GM21360 (cell line): Measurements from ENCODE around the gene MYPN.
"Not testable (repeated sequence)": the region's sequence is repeated elsewhere in the genome, so short reads cannot be mapped to it uniquely, and the experiment has no call there.

Experiments
- ATAC-seq: cut with Tn5 transposase; IDR thresholded peaks from one replicate; pipeline ENCODE4 v1.9.1; 2021; ENCODE audit warnings: mild to moderate bottlenecking, moderate library complexity; ENCODE audit not compliant: unreplicated experiment

Gene MYPN, protein sequence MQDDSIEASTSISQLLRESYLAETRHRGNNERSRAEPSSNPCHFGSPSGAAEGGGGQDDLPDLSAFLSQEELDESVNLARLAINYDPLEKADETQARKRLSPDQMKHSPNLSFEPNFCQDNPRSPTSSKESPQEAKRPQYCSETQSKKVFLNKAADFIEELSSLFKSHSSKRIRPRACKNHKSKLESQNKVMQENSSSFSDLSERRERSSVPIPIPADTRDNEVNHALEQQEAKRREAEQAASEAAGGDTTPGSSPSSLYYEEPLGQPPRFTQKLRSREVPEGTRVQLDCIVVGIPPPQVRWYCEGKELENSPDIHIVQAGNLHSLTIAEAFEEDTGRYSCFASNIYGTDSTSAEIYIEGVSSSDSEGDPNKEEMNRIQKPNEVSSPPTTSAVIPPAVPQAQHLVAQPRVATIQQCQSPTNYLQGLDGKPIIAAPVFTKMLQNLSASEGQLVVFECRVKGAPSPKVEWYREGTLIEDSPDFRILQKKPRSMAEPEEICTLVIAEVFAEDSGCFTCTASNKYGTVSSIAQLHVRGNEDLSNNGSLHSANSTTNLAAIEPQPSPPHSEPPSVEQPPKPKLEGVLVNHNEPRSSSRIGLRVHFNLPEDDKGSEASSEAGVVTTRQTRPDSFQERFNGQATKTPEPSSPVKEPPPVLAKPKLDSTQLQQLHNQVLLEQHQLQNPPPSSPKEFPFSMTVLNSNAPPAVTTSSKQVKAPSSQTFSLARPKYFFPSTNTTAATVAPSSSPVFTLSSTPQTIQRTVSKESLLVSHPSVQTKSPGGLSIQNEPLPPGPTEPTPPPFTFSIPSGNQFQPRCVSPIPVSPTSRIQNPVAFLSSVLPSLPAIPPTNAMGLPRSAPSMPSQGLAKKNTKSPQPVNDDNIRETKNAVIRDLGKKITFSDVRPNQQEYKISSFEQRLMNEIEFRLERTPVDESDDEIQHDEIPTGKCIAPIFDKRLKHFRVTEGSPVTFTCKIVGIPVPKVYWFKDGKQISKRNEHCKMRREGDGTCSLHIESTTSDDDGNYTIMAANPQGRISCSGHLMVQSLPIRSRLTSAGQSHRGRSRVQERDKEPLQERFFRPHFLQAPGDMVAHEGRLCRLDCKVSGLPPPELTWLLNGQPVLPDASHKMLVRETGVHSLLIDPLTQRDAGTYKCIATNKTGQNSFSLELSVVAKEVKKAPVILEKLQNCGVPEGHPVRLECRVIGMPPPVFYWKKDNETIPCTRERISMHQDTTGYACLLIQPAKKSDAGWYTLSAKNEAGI (N-terminal part only)

DNA sequence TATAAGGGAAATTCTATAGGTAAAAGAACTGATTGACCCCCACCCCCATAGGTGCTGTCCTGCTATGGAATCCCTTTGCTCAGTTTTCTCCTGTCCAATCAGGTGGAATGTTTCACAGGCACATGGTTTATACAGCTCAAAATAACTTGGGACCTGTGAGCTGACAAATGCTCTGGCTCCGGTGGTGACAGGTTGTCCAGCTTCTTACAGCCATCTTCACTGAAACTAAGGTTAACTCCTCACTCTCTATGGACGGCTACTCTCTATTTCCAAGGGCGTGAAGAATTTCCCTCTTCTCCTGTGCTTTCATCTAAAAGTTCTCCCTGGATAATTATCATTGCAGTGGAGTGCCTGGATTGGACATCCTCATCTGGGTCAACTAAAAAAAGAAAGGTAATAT lies at the start of gene MYPN:
Gene MYPN, plus strand, starts transcription at position 158 of the 400 bp plus-strand sequence. CDS start 11,951 bp downstream, outside the sequence.
- no peak for ATAC-seq

DNA sequence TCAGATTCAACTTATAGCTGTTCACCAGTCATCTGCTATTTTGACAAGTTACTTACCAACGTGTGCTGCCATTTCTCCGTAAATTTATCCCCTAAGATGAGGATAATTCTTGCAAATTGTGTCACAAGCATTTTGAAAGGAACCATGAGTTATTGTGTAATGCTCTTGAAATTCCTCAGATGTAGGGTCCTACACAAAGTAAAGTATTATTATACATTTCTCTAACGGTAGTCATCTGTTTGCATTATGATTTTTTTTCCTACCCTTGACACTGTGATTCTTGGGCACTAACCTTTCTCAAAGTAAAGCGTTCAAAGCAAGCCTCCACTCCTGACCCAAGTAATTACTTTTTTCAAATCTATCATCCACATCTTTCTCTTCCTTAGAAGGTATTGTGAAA lies 42.3 kb upstream of the MYPN start:
- no peak for ATAC-seq

DNA sequence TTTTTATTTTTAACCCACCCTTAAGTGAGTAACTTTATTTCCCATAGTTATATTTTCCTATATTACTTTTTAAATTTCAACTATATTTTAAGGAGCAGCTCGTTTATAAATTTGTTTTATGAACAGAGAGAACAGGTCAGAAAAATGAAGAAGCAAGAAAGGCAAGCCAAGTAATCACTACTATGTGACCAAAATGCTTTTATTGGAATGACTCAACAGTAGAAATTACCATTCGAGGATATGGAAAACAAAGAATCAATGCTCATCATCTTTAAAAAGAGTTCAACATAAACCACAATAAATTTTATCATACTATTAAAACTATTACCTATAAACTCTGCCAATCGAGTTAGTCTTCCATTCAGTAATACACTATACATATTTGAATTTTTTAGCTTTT lies 41.8 kb upstream of the MYPN start:
- no peak for ATAC-seq

DNA sequence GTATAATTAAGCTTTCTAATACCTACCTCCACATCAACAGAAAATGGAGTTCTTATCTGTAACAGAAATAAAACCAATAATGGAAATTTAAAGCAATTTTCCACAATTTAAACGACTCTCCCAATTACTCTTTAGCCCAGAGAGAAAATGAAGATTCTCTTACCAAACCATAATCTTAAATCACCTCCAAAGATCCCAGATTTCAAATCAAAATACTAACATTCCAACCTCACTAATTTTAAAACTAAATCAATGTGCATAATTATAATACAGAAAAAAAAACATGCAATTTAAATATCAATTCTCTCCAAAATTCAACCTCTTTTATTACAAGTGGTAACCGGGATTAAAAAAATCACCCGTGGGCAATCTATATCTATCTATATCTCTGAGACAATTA lies 35.7 kb upstream of the MYPN start:
- ATAC-seq, result no peak

DNA sequence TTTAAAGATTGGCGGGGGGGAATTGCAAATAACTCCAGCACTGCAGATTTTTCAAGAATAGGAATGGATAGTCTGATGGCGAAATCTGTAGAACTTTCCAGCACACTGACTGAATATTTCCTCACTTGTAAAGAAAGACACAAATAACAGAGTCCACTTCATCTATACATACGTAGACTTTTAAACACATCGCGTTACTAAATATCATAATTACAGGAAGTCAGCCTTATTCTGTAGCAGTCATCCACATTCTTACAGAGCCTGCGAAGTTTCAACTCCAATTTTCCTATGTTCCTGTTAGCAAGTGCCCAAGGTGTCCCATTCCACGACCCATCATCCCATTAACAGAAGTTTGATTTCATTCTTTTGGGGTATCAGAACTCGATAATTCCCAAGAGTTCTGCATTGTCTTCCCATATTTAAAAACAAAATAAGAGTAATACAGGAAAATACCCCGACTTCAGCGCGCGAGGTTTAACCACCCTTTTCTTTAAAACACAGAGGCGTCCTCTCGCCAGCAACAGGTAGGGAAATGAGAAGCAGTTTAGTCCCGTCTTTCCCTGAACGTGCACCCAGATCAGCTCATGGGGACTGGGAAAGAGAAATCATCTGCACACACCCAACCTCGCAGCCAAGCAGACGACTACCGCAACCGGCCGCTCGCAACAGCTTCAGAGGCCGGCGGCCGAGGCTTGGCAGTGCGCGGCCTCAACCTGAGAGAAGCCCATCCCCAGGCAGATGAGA lies 35.1 kb upstream of the MYPN start:
- ATAC-seq, result no peak

DNA sequence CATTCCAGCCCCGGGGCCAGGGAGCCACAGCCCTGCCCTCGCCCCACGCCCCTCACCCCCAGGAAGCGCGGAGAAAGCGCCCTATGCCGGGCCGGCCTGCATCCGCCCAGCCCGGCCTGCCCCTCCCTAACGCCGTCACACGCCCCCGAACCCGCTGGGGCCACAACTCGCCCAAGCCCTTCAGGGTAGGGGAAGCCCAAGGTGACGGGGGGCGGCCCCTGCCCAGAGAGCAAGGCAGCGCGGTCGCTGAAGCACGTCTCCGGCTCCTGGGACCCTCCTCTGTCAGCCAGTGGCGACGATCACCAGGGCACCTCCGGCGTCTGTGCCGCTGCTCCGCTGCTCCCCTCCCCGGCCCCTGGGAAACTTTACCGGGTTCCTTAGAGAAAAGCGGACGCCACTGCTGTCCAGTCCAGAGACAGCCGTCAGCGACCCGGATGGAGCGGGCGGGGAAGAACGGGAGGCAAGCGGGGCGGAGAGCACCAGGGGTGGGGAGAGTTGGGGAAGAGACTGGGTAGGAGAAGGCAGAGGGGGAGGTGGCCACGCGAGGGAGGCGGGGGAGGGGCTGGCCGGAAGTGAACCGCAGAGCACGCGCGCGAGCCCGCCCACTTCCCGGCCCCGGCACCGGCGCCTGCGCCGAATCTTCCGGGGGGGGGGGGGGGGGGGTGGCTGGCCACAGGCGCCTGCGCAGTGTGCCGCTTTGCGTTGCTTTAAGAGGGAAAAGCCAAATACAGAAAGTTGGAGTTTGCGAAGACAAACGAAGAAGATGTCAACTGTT lies 34.3 kb upstream of the MYPN start, which contains the start of gene HERC4:
Gene HERC4, minus strand, starts transcription at position 509 of the 775 bp plus-strand sequence. CDS start 2,175 bp downstream, outside the sequence.
- ATAC-seq, result peak; percentile 88

DNA sequence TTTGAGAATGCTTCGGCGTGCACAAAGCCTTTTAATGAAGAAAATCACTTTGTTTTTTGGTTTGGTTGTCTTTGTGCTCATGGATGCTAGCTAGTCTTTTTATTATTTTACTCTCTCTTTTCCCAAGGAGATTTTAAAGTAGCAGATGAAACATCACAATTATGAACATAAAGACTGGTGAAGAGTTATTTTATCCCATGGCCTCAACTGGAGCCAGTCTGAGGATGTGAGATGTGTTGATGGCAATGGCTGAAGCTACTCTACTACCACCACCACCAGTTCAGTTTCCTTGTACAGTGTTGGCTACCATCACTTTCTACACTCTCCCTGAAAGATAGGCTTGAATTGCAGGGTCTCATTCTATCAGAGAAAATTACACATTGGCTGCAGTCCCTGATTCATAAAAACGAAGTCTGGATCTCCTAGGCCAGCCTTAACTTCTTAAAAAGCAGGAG lies 33.7 kb upstream of the MYPN start:
- no peak for ATAC-seq

DNA sequence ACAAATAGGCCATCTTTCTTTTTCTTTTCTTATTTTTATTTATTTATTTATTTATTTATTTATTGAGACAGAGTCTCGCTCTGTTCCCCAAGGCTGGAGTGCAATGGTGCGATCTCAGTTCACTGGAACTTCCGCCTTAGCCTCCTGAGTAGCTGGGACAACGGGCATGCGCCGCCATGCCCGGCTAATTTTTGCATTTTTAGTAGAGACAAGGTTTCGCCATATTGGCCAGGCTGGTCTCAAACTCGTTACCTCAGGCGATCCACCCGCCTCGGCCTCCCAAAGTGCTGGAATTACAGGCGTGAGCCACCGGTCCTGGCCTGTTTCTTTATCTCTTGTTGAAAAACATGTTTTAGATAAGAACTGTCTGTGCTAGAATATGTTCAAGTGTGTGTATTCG lies 33.2 kb upstream of the MYPN start:
- ATAC-seq, result not testable (repeated sequence)

DNA sequence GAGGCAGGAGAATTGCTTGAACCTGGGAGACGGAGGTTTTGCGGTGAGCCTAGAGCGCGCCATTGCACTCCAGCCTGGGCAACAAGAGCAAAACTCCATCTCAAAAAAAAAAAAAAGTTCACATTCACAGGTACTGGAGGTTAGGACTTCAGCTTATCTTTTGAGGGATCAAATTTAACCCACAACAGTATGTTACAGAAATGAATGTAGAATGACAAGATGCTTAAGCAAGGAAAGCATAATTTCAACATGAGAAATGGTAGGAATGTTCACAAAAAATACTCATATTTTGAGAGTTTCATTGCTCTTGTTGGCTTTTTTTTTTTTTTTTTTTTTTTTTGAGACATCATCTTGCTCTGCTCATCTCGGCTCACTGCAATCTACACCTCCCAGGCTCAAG lies 32.3 kb upstream of the MYPN start:
- ATAC-seq, result no peak

DNA sequence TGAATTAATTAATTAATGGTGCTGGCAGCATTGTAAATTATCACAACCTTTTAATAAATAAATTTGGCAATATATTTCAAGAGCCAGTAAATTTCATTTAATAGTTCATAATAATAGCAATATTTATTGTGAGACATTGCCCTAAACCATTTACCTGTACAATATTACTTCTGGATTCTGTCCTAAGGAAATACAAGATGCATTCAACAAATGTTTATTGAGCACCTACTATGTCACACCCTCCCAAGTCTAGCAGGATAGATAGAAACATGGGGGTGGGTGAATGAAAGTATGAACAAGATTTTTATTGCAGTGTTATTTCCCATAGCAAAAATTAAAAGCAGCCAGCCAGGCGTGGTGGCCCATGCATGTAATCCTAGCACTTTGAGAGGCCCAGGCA lies 29.9 kb upstream of the MYPN start:
- ATAC-seq, result no peak

DNA sequence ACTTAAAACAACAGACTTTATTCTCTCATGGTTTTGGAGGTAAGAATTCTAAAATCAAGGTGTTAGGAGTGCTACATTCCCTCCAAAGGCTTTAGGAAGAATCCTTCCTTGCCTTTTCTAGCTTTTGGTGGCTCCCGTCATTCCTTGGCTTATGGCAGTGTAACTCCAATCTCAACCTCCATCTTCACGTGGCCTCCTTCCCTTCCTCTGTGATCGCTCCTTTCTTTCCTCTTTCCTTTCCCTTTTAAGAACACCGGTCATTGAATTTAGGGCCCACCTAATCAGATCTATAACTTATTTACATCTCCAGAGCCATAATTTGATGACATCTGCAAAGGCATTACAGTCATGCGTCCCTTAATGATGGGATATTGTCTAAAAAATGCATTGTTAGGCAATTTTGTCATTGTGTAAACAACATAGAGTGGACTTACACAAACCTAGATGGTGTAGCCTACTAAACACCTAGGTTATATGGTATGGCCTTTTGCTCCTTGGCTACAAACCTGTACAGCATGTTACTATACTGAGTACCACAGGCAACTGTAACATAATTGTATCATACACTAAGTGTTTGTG lies 28.3 kb upstream of the MYPN start:
- ATAC-seq, result no peak

DNA sequence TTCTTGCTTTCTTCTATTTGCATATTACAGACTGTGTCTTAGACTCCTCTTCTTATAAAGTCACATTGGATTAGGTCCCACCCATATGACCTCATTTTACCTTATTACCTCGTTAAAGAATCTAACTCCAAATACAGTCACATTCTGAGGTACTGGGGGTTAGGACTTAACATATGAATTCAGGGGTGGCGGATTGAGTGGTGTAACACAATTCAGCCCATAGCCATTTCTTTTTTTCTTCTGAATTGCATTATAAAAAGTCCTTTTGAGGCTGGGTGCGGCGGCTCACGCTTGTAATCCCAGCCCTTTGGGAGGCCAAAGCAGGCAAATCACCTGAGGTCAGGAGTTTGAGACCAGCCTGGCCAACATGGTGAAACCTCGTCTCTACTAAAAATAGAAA lies 27.4 kb upstream of the MYPN start:
- no peak for ATAC-seq

DNA sequence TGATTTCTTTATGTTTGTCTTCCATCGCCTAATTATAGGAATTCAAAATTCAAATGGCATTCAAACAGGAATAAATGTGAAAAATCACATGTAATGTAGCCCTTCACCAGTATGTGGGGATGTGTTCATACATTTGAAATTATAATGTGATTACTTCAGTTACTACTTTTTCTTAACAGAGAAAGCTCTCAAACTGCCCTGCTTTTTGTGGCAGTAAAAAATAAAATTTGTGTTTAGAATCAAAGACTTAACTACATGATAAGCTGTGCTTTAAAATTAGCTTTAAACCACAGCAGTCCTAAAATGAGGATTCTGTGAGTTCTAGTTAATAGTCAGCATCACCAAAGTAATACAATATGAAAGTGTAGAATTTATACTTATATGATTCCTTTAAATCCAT lies 26.4 kb upstream of the MYPN start:
- no peak for ATAC-seq

DNA sequence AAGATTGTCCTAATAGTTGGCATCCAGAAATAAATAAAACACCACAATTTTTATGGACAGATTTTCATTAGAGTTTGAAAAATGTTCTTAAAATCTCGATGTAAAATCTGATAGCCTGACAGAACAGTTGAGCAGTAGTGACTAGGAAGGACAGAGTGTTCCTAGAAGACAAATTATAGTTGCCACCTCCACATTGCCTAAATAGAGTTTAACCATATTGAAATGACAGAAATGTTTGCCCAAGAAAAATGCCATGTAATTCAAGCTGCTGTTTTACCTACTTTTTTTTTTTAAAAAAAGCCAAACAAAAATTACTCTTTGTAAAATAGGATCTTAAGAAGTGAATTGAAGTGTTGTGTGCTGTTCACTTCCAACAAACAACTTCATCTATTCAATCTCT lies 25.3 kb upstream of the MYPN start:
- ATAC-seq, result no peak

DNA sequence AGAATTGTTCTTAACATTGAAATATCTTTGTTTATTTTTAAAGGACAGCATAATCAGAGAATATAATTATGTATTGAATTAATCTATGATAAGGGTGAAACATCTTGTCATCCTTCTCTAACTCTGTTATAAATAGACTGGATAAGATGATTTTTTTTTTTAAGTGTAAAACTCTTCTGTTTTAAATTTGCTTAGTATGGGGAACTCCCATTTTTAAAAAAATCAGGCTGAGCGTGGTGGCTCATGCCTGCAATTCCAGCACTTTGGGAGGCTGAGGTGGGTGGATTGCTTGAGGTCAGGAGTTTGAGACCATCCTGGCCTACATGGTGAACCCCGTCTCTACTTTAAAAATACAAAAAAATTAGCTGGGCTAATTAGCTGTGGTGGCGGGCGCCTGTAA lies 24.8 kb upstream of the MYPN start:
- no peak for ATAC-seq

DNA sequence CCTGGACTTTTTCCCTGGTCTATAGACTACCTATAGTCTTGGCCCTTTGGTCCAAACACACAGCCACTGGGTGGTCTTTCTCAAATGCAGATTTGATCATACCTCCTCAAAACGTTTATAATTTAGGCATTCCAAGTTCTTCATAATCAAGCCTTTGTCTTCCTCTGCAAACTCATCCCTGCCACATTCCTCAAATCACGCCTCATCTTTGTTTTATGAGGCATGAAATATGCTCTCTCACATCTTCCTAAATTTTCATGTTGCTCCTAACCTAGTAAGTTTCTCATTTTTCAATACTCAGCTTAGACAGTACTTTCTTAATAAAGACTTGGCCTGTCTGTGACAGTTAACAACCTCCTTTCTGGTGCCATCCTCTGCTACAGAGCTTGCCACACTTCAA lies 23.3 kb upstream of the MYPN start:
- no peak for ATAC-seq

DNA sequence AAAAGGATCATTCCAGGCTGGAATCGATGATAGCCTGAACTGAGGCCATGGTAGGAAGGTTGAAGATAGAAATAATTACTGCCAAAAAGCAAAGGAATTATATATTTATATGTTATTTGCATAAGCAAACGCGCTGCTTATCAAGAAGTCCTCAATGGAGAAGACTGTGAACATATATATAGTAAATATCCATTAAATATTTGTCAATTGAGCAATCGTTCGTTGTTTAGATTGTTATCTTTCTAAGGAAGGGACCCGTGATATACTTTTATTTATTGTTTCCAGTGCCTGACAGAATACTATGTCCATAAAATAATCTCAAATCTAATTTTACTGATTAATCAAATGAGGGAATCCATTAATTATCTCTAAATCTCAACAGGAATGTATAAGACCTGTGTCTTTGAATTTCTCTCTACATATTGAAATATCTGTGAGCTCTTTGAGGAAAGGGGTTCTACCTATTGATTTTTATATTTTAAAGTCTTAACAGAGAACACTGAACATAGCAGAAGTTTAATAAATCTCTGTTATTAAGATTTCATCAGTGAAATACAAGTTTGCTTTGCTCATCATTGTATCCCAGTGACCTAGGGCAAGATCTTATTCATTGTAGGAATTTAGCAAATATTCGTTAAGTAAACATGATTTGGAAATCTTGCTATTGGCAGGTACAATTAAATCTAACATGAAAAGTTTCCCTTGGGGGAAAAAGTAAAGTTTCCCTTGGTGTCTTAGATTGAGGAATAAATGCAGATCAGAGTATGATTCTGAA lies 22.2 kb upstream of the MYPN start:
- ATAC-seq, result no peak

DNA sequence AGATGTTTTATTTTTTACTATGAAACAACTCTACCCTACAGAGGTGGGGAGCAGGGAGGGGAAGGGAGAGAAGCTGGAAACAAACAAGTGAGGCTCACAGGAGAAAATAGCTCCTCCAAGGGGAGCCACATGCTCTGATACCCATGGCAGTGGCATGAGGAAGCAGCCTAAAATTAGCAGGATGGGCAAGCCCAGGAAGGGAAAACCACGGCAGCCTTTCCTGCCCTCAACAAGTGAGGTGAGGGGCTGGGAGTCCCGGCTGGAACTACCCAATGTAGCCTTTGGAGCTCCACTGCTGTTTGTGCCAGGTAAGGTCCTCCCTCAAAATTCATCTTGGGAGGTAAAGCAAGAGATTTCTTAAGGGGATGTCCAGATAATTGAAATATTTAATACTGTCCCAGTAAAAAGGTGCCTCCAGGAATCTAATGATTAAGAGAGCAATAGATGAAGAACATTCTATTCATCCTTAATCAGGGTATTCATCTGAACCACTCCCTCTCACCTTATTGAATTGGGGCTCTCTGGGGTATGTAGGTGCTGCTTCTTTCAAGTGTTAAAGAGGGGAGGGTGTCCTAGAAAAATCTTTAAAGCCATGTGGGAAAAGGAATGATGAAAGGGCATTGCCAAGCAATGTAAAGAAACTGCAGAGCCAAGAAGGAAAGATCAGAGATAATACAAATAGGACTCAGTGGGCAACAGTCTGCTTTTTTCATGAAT lies 21.4 kb upstream of the MYPN start:
- ATAC-seq, result no peak
